Panc1 (cell line): ENCODE data around the gene DIAPH2.

Source experiments
- CTCF ChIP-seq: fragments of 450-650 bp; IDR thresholded peaks from 2 replicates; pipeline ENCODE4 v1.5.1; 2017; ENCODE audit warnings: mild to moderate bottlenecking
- POLR2AphosphoS5 ChIP-seq: IDR thresholded peaks from 2 replicates; pipeline ENCODE4 v1.6.1; 2012; ENCODE audit warnings: mild to moderate bottlenecking, low read depth, low read length, moderate library complexity
- REST ChIP-seq, 2 experiments: IDR thresholded peaks; 2 replicates each; pipeline ENCODE4 v1.6.1; 2011 to 2012; ENCODE audit warnings: low read depth in 2 of 2, control low read depth in 1 of 2, low read length in 1 of 2, mild to moderate bottlenecking in 1 of 2, moderate library complexity in 1 of 2; ENCODE audit not compliant: insufficient read depth in 1 of 2
- SIN3A ChIP-seq: IDR thresholded peaks from 2 replicates; pipeline ENCODE4 v1.6.1; 2012; ENCODE audit warnings: low read depth, mild to moderate bottlenecking, low read length, moderate library complexity, borderline replicate concordance; ENCODE audit not compliant: insufficient read depth
- TCF7L2 ChIP-seq: IDR thresholded peaks from 2 replicates; pipeline ENCODE4 v1.6.1; 2011; ENCODE audit warnings: mild to moderate bottlenecking, low read depth, low read length, inconsistent platforms

GRCh38 chrX:97070346-97070745 lies 385.7 kb downstream of the DIAPH2 start:
- TF ChIP-seq POLR2AphosphoS5: no peak
- TF ChIP-seq CTCF: no peak
- TF ChIP-seq REST (IDR thresholded peaks at IDR 0.05; ENCODE audit: insufficient read depth in 1 of 2, low read depth in 2 of 2, low read length in 1 of 2): no peak
- no peak for TF ChIP-seq SIN3A
- TF ChIP-seq TCF7L2: no peak
